Measurements from ENCODE around the gene ERMP1. TPM values are rescaled to one million over a fixed set of nuclear protein-coding genes. Genes with fewer than 3 reads are reported as not detected.

The ERMP1 gene
- total RNA-seq, 1 experiment from 2014 or later = 17.8 TPM

GRCh38 chr9:5842929-5843793 lies 10.2 kb upstream of the ERMP1 start:
- TF ChIP-seq EZH2 (IDR thresholded peaks at IDR 0.05; ENCODE audit: low read length, unreplicated experiment) = no peak
- TF ChIP-seq, protein P1, sequence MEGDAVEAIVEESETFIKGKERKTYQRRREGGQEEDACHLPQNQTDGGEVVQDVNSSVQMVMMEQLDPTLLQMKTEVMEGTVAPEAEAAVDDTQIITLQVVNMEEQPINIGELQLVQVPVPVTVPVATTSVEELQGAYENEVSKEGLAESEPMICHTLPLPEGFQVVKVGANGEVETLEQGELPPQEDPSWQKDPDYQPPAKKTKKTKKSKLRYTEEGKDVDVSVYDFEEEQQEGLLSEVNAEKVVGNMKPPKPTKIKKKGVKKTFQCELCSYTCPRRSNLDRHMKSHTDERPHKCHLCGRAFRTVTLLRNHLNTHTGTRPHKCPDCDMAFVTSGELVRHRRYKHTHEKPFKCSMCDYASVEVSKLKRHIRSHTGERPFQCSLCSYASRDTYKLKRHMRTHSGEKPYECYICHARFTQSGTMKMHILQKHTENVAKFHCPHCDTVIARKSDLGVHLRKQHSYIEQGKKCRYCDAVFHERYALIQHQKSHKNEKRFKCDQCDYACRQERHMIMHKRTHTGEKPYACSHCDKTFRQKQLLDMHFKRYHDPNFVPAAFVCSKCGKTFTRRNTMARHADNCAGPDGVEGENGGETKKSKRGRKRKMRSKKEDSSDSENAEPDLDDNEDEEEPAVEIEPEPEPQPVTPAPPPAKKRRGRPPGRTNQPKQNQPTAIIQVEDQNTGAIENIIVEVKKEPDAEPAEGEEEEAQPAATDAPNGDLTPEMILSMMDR (conservative IDR thresholded peaks at IDR 0.05; ENCODE audit: low read depth, low read length) = no peak
- H3F3A ChIP-seq (ENCODE audit: low read length, unreplicated experiment) = peaks cover 8% of the 10 kb centered on the region
- peak overlapping the region; percentile 5; the same call in 1 of the 2 replicates for H3K4me3 ChIP-seq (ENCODE audit: low read length)
- H3K9ac ChIP-seq (ENCODE audit: low read length) = no peak overlapping the region
- DNase-seq = no peak
- CTCF ChIA-PET = interaction anchor here (0.5 to 0.7 kb wide), 3 partner anchors 46 to 68 kb away, joined by 3 to 5 read pairs (median 5); no protein-coding TSS in a partner anchor
- intact Hi-C loops (cut with micrococcal nuclease) = no loop called here
- H3K4me1 ChIP-seq (ENCODE audit: insufficient read depth, low read length) = peaks cover 60% of the 10 kb centered on the region
- no peak for ATAC-seq
- peak overlapping the region; percentile 61 for H3K4me2 ChIP-seq (ENCODE audit: low read length)
- BruUV-seq (replicated peaks) = no TSS peak
- no peaks in the 10 kb centered on the region for H3K9me3 ChIP-seq (ENCODE audit: low read length)
- no peaks in the 10 kb centered on the region for H3K27me3 ChIP-seq (ENCODE audit: low read length)
- H3K36me3 ChIP-seq (ENCODE audit: low read depth, low read length) = no peaks in the 10 kb centered on the region
- no peaks in the 10 kb centered on the region for H3K79me2 ChIP-seq (ENCODE audit: low read length)
- H4K20me1 ChIP-seq (ENCODE audit: low read length) = no peaks in the 10 kb centered on the region
- H3K27ac ChIP-seq (ENCODE audit: low read length) = peak overlapping the region; percentile 63
- H3K9me2 ChIP-seq (replicated peaks; ENCODE audit: low read length) = no peaks in the 10 kb centered on the region
- POLR2A ChIA-PET (ENCODE audit: unreplicated experiment) = no interaction called here
- H2AFZ ChIP-seq (ENCODE audit: low read length) = peak overlapping the region; percentile 61

- Histone ChIP-seq H3K4me2 (ENCODE audit: low read length) (no peak overlapping the region), H3K4me3 (ENCODE audit: low read length) (no peak overlapping the region), H3F3A (ENCODE audit: low read length, unreplicated experiment) (peaks cover 8% of the 10 kb centered on the region), H3K9me3 (ENCODE audit: low read length) (no peaks in the 10 kb centered on the region), H3K9me2 (replicated peaks; ENCODE audit: low read length) (no peaks in the 10 kb centered on the region), H3K27ac (ENCODE audit: low read length) (no peak overlapping the region), H2AFZ (ENCODE audit: low read length) (no peak overlapping the region), H3K79me2 (ENCODE audit: low read length) (no peaks in the 10 kb centered on the region), H3K9ac (ENCODE audit: low read length) (no peak overlapping the region), H3K27me3 (ENCODE audit: low read length) (no peaks in the 10 kb centered on the region), H3K36me3 (ENCODE audit: low read depth, low read length) (no peaks in the 10 kb centered on the region), H4K20me1 (ENCODE audit: low read length) (no peaks in the 10 kb centered on the region), H3K4me1 (ENCODE audit: insufficient read depth, low read length) (peaks cover 56% of the 10 kb centered on the region)
- no peak for ATAC-seq
- DNase-seq = no peak
- POLR2A ChIA-PET (ENCODE audit: unreplicated experiment) = no interaction called here
- no peak for TF ChIP-seq EZH2 (IDR thresholded peaks at IDR 0.05; ENCODE audit: low read length, unreplicated experiment)
- TF ChIP-seq, protein P1 (conservative IDR thresholded peaks at IDR 0.05; ENCODE audit: low read depth, low read length) = no peak
- no peak for TF ChIP-seq EZH2phosphoT487 (IDR thresholded peaks at IDR 0.05; ENCODE audit: borderline replicate concordance, low read length)
- intact Hi-C loops (cut with micrococcal nuclease) = no loop called here
- CTCF ChIA-PET = interaction anchor here (0.6 to 0.7 kb wide), 2 partner anchors 58 to 66 kb away, joined by 5 read pairs; no protein-coding TSS in a partner anchor
- no TSS peak for BruUV-seq (replicated peaks)
Measured at GRCh38 chr9:5841771-5842573, 9.1 kb upstream of the ERMP1 start.

Measured in PC-3 (cell line).